ENCODE data around the gene KLHDC7B. TPM values are rescaled to one million over a fixed set of nuclear protein-coding genes. Genes with fewer than 3 reads are reported as not detected.

Gene KLHDC7B
- total and polyA plus RNA-seq, 2 of the 13 experiments (the other 11 are each of a cell fraction or from before 2014, with no cell fraction given) = 0.11 TPM; not detected in 1

- TF ChIP-seq, protein P1, sequence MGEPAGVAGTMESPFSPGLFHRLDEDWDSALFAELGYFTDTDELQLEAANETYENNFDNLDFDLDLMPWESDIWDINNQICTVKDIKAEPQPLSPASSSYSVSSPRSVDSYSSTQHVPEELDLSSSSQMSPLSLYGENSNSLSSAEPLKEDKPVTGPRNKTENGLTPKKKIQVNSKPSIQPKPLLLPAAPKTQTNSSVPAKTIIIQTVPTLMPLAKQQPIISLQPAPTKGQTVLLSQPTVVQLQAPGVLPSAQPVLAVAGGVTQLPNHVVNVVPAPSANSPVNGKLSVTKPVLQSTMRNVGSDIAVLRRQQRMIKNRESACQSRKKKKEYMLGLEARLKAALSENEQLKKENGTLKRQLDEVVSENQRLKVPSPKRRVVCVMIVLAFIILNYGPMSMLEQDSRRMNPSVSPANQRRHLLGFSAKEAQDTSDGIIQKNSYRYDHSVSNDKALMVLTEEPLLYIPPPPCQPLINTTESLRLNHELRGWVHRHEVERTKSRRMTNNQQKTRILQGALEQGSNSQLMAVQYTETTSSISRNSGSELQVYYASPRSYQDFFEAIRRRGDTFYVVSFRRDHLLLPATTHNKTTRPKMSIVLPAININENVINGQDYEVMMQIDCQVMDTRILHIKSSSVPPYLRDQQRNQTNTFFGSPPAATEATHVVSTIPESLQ (CRISPR knock-in tag; conservative IDR thresholded peaks at IDR 0.05) = no peak
- TF ChIP-seq ZFP90 (CRISPR knock-in tag; IDR thresholded peaks at IDR 0.05; ENCODE audit: borderline replicate concordance) = peak; percentile 50; the same call in 1 of the 2 replicates
- TF ChIP-seq JUN (CRISPR knock-in tag; IDR thresholded peaks at IDR 0.05) = 0 out of 2 replicates have a peak, but pooled peaks have one; percentile 54
- TF ChIP-seq, protein P2, sequence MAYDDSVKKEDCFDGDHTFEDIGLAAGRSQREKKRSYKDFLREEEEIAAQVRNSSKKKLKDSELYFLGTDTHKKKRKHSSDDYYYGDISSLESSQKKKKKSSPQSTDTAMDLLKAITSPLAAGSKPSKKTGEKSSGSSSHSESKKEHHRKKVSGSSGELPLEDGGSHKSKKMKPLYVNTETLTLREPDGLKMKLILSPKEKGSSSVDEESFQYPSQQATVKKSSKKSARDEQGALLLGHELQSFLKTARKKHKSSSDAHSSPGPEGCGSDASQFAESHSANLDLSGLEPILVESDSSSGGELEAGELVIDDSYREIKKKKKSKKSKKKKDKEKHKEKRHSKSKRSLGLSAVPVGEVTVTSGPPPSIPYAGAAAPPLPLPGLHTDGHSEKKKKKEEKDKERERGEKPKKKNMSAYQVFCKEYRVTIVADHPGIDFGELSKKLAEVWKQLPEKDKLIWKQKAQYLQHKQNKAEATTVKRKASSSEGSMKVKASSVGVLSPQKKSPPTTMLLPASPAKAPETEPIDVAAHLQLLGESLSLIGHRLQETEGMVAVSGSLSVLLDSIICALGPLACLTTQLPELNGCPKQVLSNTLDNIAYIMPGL (CRISPR knock-in tag; IDR thresholded peaks at IDR 0.05; ENCODE audit: borderline replicate concordance in 1 of 2, low read depth in 1 of 2) = peak in 1 of 2 experiments; percentile 33; a peak in 1 of 4 replicates
- TF ChIP-seq ZNF781 (CRISPR knock-in tag; IDR thresholded peaks at IDR 0.05; ENCODE audit: borderline replicate concordance, not compliant biosample characterization) = no peak
- TF ChIP-seq ZNF18 (CRISPR knock-in tag; IDR thresholded peaks at IDR 0.05; ENCODE audit: insufficient replicate concordance) = peak; percentile 28
- TF ChIP-seq ZNF574 (CRISPR knock-in tag; IDR thresholded peaks at IDR 0.05) = peak; percentile 16; the same call in 1 of the 2 replicates
- TF ChIP-seq RFX1 (IDR thresholded peaks at IDR 0.05) = peak; percentile 25; the same call in 1 of the 2 replicates
- no peak; the same call in 1 of the 2 replicates for TF ChIP-seq TBX2 (CRISPR knock-in tag; IDR thresholded peaks at IDR 0.05; ENCODE audit: borderline replicate concordance)
- 0 out of 2 replicates have a peak, but pooled peaks have one; percentile 37 for TF ChIP-seq ZNF501 (CRISPR knock-in tag; IDR thresholded peaks at IDR 0.05)
- no peak for TF ChIP-seq ZNF350 (CRISPR knock-in tag; IDR thresholded peaks at IDR 0.05; ENCODE audit: borderline replicate concordance, low read depth)
- no peak for TF ChIP-seq ZNF12 (CRISPR knock-in tag; IDR thresholded peaks at IDR 0.05)
- 0 out of 2 replicates have a peak, but pooled peaks have one; percentile 44 for TF ChIP-seq ZNF891 (CRISPR knock-in tag; IDR thresholded peaks at IDR 0.05)
- TF ChIP-seq, protein P3, sequence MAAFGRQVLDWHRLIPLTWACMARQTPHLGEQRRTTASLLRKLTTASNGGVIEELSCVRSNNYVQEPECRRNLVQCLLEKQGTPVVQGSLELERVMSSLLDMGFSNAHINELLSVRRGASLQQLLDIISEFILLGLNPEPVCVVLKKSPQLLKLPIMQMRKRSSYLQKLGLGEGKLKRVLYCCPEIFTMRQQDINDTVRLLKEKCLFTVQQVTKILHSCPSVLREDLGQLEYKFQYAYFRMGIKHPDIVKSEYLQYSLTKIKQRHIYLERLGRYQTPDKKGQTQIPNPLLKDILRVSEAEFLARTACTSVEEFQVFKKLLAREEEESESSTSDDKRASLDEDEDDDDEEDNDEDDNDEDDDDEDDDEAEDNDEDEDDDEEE (CRISPR knock-in tag; IDR thresholded peaks at IDR 0.05) = peak; percentile 16; the same call in 1 of the 2 replicates
Observed at GRCh38 chr22:50531962-50532674, 13.6 kb upstream of the KLHDC7B start (continued).
